H4 (cell line): Measurements from ENCODE around the gene JAGN1. TPM values are rescaled to one million over a fixed set of nuclear protein-coding genes. Genes with fewer than 3 reads are reported as not detected.

ENCODE experiments used
- total RNA-seq: library from RNA; depleted of rRNA; stranded (reverse); fragments of >200 nt; shearing (Covaris generic); gene quantifications from 2 replicates; pipeline ENCODE4 v1.2.3, GENCODE V29; 2014; rRNA removed

The JAGN1 gene
- total RNA-seq, 1 experiment from 2014 or later = 46.1 TPM

Other genes with a start within 250 kb of the JAGN1 start
- 20.2 and 24.4 TPM in 2 replicates for gene MTMR14, start 241.1 kb upstream of the JAGN1 start, total RNA-seq
- gene CPNE9, start 186.8 kb upstream of the JAGN1 start, total RNA-seq = 0.31 TPM in 1 of 2 replicates, not detected in the other
- gene BRPF1, start 158.9 kb upstream of the JAGN1 start, total RNA-seq = 10.1 and 10.6 TPM in 2 replicates
- gene OGG1, start 140.7 kb upstream of the JAGN1 start, total RNA-seq = 12.9 and 13.0 TPM in 2 replicates
- 4.9 and 16.6 TPM in 2 replicates for gene CAMK1, start 120.7 kb upstream of the JAGN1 start, total RNA-seq
- 81.5 and 95.9 TPM in 2 replicates for gene TADA3, start 98.1 kb upstream of the JAGN1 start, total RNA-seq
- gene ARPC4, start 97.5 kb upstream of the JAGN1 start, total RNA-seq = 227 and 296 TPM in 2 replicates
- gene TTLL3, start 80.3 kb upstream of the JAGN1 start, total RNA-seq = 4.4 and 5.4 TPM in 2 replicates
- gene RPUSD3, start 46.6 kb upstream of the JAGN1 start, total RNA-seq = 33.7 and 44.5 TPM in 2 replicates
- gene CIDEC, start 10.4 kb upstream of the JAGN1 start, total RNA-seq = not detected in 2 replicates
- not detected in 2 replicates for gene IL17RE, start 12.2 kb downstream of the JAGN1 start, total RNA-seq
- gene IL17RC, start 26.5 kb downstream of the JAGN1 start, total RNA-seq = 23.0 and 32.4 TPM in 2 replicates
- 7.4 and 8.7 TPM in 2 replicates for gene CRELD1, start 43.2 kb downstream of the JAGN1 start, total RNA-seq
- 3.0 and 3.4 TPM in 2 replicates for gene PRRT3, start 61.8 kb downstream of the JAGN1 start, total RNA-seq
- 87.1 and 117 TPM in 2 replicates for gene EMC3, start 96.2 kb downstream of the JAGN1 start, total RNA-seq
- 28.4 and 29.6 TPM in 2 replicates for gene FANCD2, start 135.8 kb downstream of the JAGN1 start, total RNA-seq
- gene FANCD2OS, start 217.6 kb downstream of the JAGN1 start, total RNA-seq = not detected in 2 replicates
- gene BRK1, start 225.1 kb downstream of the JAGN1 start, total RNA-seq = 121 and 179 TPM in 2 replicates